IPS-18c (cell line): ENCODE results near the gene EN2.

ENCODE experiments used
- H3K4me3 ChIP-seq: 2 replicates; pipeline ENCODE4 v1.7.0; 2013; ENCODE audit warnings: low read depth, mild to moderate bottlenecking, low read length, moderate library complexity; ENCODE audit not compliant: insufficient read depth
- H3K9me3 ChIP-seq: one replicate; pipeline ENCODE4 v1.6.1; 2013; ENCODE audit warnings: mild to moderate bottlenecking, low read length, moderate library complexity; ENCODE audit not compliant: control insufficient read depth, insufficient read depth

Gene EN2

GRCh38 chr7:155487509-155488482 is 29.9 kb downstream of the EN2 start:
- Histone ChIP-seq H3K9me3 (no peaks in the 10 kb centered on the region), H3K4me3 (no peak overlapping the region)

GRCh38 chr7:155488483-155489127 is 30.7 kb downstream of the EN2 start:
- Histone ChIP-seq H3K4me3 (no peak overlapping the region), H3K9me3 (no peaks in the 10 kb centered on the region)

GRCh38 chr7:155489158-155489840 is 31.4 kb downstream of the EN2 start:
- Histone ChIP-seq H3K9me3 (no peaks in the 10 kb centered on the region), H3K4me3 (no peak overlapping the region; the same call in 1 of the 2 replicates)

- no peak overlapping the region; the same call in none of the 2 replicates for H3K4me3 ChIP-seq
- H3K9me3 ChIP-seq, result no peaks in the 10 kb centered on the region
These were observed 32.1 kb downstream of the EN2 start for GRCh38 chr7:155489862-155490696.

GRCh38 chr7:155490697-155491628 is 33.0 kb downstream of the EN2 start:
- Histone ChIP-seq H3K9me3 (no peaks in the 10 kb centered on the region), H3K4me3 (peak overlapping the region; percentile 53)

GRCh38 chr7:155491812-155492211 is 33.9 kb downstream of the EN2 start:
- Histone ChIP-seq H3K9me3 (no peaks in the 10 kb centered on the region), H3K4me3 (peak overlapping the region; percentile 53; the same call in 1 of the 2 replicates)

GRCh38 chr7:155493744-155494538 is 36.0 kb downstream of the EN2 start:
- Histone ChIP-seq H3K9me3 (no peaks in the 10 kb centered on the region), H3K4me3 (no peak overlapping the region)

- Histone ChIP-seq H3K4me3 (no peak overlapping the region), H3K9me3 (no peaks in the 10 kb centered on the region)
These were observed 36.6 kb downstream of the EN2 start for GRCh38 chr7:155494551-155494950.

GRCh38 chr7:155495440-155496248 is 37.7 kb downstream of the EN2 start:
- H3K4me3 ChIP-seq, result no peak overlapping the region
- no peaks in the 10 kb centered on the region for H3K9me3 ChIP-seq

GRCh38 chr7:155496267-155497005 is 38.5 kb downstream of the EN2 start:
- Histone ChIP-seq H3K9me3 (no peaks in the 10 kb centered on the region), H3K4me3 (no peak overlapping the region)

- no peak overlapping the region for H3K4me3 ChIP-seq
- no peaks in the 10 kb centered on the region for H3K9me3 ChIP-seq
These were observed 39.4 kb downstream of the EN2 start for GRCh38 chr7:155497149-155497901.

- H3K9me3 ChIP-seq, result no peaks in the 10 kb centered on the region
- no peak overlapping the region for H3K4me3 ChIP-seq
These were observed 47.5 kb downstream of the EN2 start for GRCh38 chr7:155505422-155505793.

GRCh38 chr7:155506854-155507337 is 49.0 kb downstream of the EN2 start:
- no peak overlapping the region for H3K4me3 ChIP-seq
- no peaks in the 10 kb centered on the region for H3K9me3 ChIP-seq
